ENCODE data around the gene PTPRG.

PTPRG gene

GRCh38 chr3:61910732-61911131, 349.4 kb downstream of the PTPRG start:
- no peak for DNase-seq

- DNase-seq, result no peak
Measured at GRCh38 chr3:61912158-61912557, 350.8 kb downstream of the PTPRG start.

GRCh38 chr3:61913701-61914100, 352.3 kb downstream of the PTPRG start:
- no peak for DNase-seq

GRCh38 chr3:61914276-61914675, 352.9 kb downstream of the PTPRG start:
- no peak for DNase-seq

GRCh38 chr3:61915296-61915695, 353.9 kb downstream of the PTPRG start:
- no peak for DNase-seq

- DNase-seq, result no peak
Measured at GRCh38 chr3:61919371-61919770, 358.0 kb downstream of the PTPRG start.

GRCh38 chr3:61922118-61922517, 360.7 kb downstream of the PTPRG start:
- DNase-seq, result no peak

- no peak for DNase-seq
Measured at GRCh38 chr3:61924090-61924735, 362.8 kb downstream of the PTPRG start.

- no peak for DNase-seq
Measured at GRCh38 chr3:61924991-61925390, 363.6 kb downstream of the PTPRG start.

GRCh38 chr3:61925721-61926120, 364.4 kb downstream of the PTPRG start:
- DNase-seq, result no peak

GRCh38 chr3:61926923-61927322, 365.6 kb downstream of the PTPRG start:
- DNase-seq, result no peak

GRCh38 chr3:61927332-61927731, 366.0 kb downstream of the PTPRG start:
- no peak for DNase-seq

GRCh38 chr3:61928039-61928438, 366.7 kb downstream of the PTPRG start:
- no peak for DNase-seq

GRCh38 chr3:61928776-61929314, 367.5 kb downstream of the PTPRG start:
- DNase-seq, result no peak

GRCh38 chr3:61929617-61930016, 368.2 kb downstream of the PTPRG start:
- DNase-seq, result no peak

GRCh38 chr3:61932499-61932898, 371.1 kb downstream of the PTPRG start:
- no peak for DNase-seq

GRCh38 chr3:61933798-61934504, 372.6 kb downstream of the PTPRG start:
- no peak for DNase-seq

GRCh38 chr3:61934505-61934871, 373.1 kb downstream of the PTPRG start:
- DNase-seq, result no peak

GRCh38 chr3:61935814-61936213, 374.4 kb downstream of the PTPRG start:
- no peak for DNase-seq

- DNase-seq, result no peak
Measured at GRCh38 chr3:61936344-61936937, 375.1 kb downstream of the PTPRG start.

- DNase-seq, result no peak
Measured at GRCh38 chr3:61937477-61937876, 376.1 kb downstream of the PTPRG start.

GRCh38 chr3:61938878-61939549, 377.6 kb downstream of the PTPRG start:
- no peak for DNase-seq

- no peak for DNase-seq
Measured at GRCh38 chr3:61940236-61940635, 378.9 kb downstream of the PTPRG start.

GRCh38 chr3:61943975-61944374, 382.6 kb downstream of the PTPRG start:
- no peak for DNase-seq
